Naive thymus-derived CD4-positive, alpha-beta T cell (primary cell): ENCODE results near the gene KANK3. TPM values are rescaled to one million over a fixed set of nuclear protein-coding genes. Genes with fewer than 3 reads are reported as not detected.
"Not testable (repeated sequence)": the region's sequence is repeated elsewhere in the genome, so short reads cannot be mapped to it uniquely, and the experiment has no call there.

ENCODE experiments used
- ATAC-seq: fragments of 150-1000 bp; cut with Tn5 transposase; 2 replicates; pipeline ENCODE4 v1.10.0; 2021; ENCODE audit warnings: mild to moderate bottlenecking, moderate library complexity
- CTCF ChIA-PET: fragments of 350-600 bp; sonication (Branson Sonifier 250); formaldehyde crosslinking; loops from one replicate; lab custom pipeline; 2021; ENCODE audit warnings: antibody characterized with exemption; lab: Charles Lee
- POLR2A ChIA-PET: fragments of 350-600 bp; sonication (Branson Sonifier 250); formaldehyde crosslinking; loops from one replicate; lab custom pipeline; 2021; ENCODE audit warnings: antibody characterized with exemption, inconsistent platforms; lab: Charles Lee
- DNase-seq, 9 donors: peaks; one replicate each; pipeline versions ENCODE4 v3.0.0 to v3.0.0-alpha.2; 2020 to 2022; ENCODE audit warnings: mixed read lengths in 1 of 9
- H3K27ac ChIP-seq: one replicate; pipeline ENCODE4 v1.7.0; 2013; ENCODE audit warnings: mild to moderate bottlenecking, low read depth, low read length, moderate library complexity
- H3K27me3 ChIP-seq, 2 donors: one replicate each; pipeline ENCODE4 v1.7.0; 2013; ENCODE audit warnings: low read length in 2 of 2, mild to moderate bottlenecking in 2 of 2, moderate library complexity in 2 of 2; ENCODE audit not compliant: control insufficient read depth in 2 of 2, insufficient read depth in 2 of 2
- H3K36me3 ChIP-seq, 3 experiments: 1 replicate in 2 of 3; 2 replicates in 1 of 3; pipeline ENCODE4 v1.7.0; 2013; ENCODE audit warnings: low read length in 3 of 3, mild to moderate bottlenecking in 3 of 3, moderate library complexity in 1 of 3; ENCODE audit not compliant: insufficient read depth in 3 of 3, control insufficient read depth in 2 of 3
- H3K4me1 ChIP-seq, 2 donors: one replicate each; pipeline ENCODE4 v1.7.0; 2013; ENCODE audit warnings: low read length in 2 of 2, mild to moderate bottlenecking in 2 of 2, moderate library complexity in 1 of 2; ENCODE audit not compliant: control insufficient read depth in 2 of 2, insufficient read depth in 2 of 2
- H3K4me3 ChIP-seq: 2 replicates; pipeline ENCODE4 v1.7.0; 2013; ENCODE audit warnings: mild to moderate bottlenecking, low read length
- H3K9me3 ChIP-seq, 3 experiments: 1 replicate in 2 of 3; 2 replicates in 1 of 3; pipeline ENCODE4 v1.7.0; 2013; ENCODE audit warnings: low read length in 3 of 3; ENCODE audit not compliant: control insufficient read depth in 2 of 3
- H3K27ac Mint-ChIP-seq, 9 donors: one replicate each; pipeline ENCODE4 v1.8.0; 2020 to 2022; ENCODE audit warnings: mixed read lengths in 9 of 9, mild to moderate bottlenecking in 8 of 9, moderate library complexity in 5 of 9, inconsistent platforms in 2 of 9
- H3K27me3 Mint-ChIP-seq, 5 donors: one replicate each; pipeline ENCODE4 v1.8.0; 2021 to 2022; ENCODE audit warnings: mixed read lengths in 5 of 5, mild to moderate bottlenecking in 1 of 5
- H3K36me3 Mint-ChIP-seq, 5 donors: one replicate each; pipeline ENCODE4 v1.8.0; 2020 to 2022; ENCODE audit warnings: mixed read lengths in 5 of 5, mild to moderate bottlenecking in 3 of 5, inconsistent platforms in 1 of 5
- H3K4me1 Mint-ChIP-seq, 7 donors: one replicate each; pipeline ENCODE4 v1.8.0; 2020 to 2022; ENCODE audit warnings: mixed read lengths in 7 of 7, mild to moderate bottlenecking in 3 of 7, inconsistent platforms in 1 of 7
- H3K4me3 Mint-ChIP-seq, 10 donors: one replicate each; pipeline ENCODE4 v1.8.0; 2020 to 2022; ENCODE audit warnings: mild to moderate bottlenecking in 10 of 10, mixed read lengths in 10 of 10, moderate library complexity in 6 of 10, inconsistent platforms in 2 of 10
- H3K9me3 Mint-ChIP-seq, 11 donors: one replicate each; pipeline ENCODE4 v1.8.0; 2020 to 2022; ENCODE audit warnings: mixed read lengths in 11 of 11, mild to moderate bottlenecking in 4 of 11, inconsistent platforms in 1 of 11, moderate library complexity in 1 of 11
- intact Hi-C, 2 donors: fragments of 100-400 bp; cut with micrococcal nuclease; formaldehyde crosslinking; loops; one replicate each; pipeline ENCODE4 v1.15.1; 2023
- polyA plus RNA-seq, 2 donors: library from polyadenylated mRNA; unstranded; fragments of 300-500 nt; fragmentation: Illumina TruSeq; gene quantifications; one replicate each; pipeline ENCODE4 v1.2.3, GENCODE V29; 2021
- total RNA-seq, 6 experiments: library from RNA in 5 of 6; stranded (reverse) in 5 of 6; gene quantifications; 1 replicate in 5 of 6; 2 replicates in 1 of 6; pipeline ENCODE4 v1.2.3 and lab custom pipeline; 2021 to 2026

Gene KANK3
- total and polyA plus RNA-seq, 7 experiments from 2014 or later, result 0.52 to 4.4 (median 1.7) TPM

- H3K27ac Mint-ChIP-seq, H3K4me3 ChIP-seq, H3K36me3 ChIP-seq, H3K9me3 ChIP-seq, POLR2A ChIA-PET, ATAC-seq, H3K4me1 ChIP-seq, H3K27me3 Mint-ChIP-seq, intact Hi-C loops, H3K27ac ChIP-seq, H3K4me3 Mint-ChIP-seq, DNase-seq, H3K27me3 ChIP-seq, H3K9me3 Mint-ChIP-seq: not testable (repeated sequence)
- H3K4me1 Mint-ChIP-seq, result peaks cover under 1 to 13% (median 6%) of the 10 kb centered on the region in 7 donors
- CTCF ChIA-PET, result interaction anchor here (0.6 kb wide), 1 partner anchor 1422 kb away, joined by 5 read pairs; no protein-coding TSS in a partner anchor
- peaks cover 2 to 16% (median 10%) of the 10 kb centered on the region in 5 donors for H3K36me3 Mint-ChIP-seq
These were observed 41.5 kb upstream of the KANK3 start for GRCh38 chr19:8384569-8384968.

- H3K27ac ChIP-seq, intact Hi-C loops, CTCF ChIA-PET, H3K4me3 ChIP-seq, ATAC-seq, DNase-seq, H3K9me3 Mint-ChIP-seq, H3K4me3 Mint-ChIP-seq, H3K27me3 Mint-ChIP-seq, H3K27ac Mint-ChIP-seq, H3K27me3 ChIP-seq, H3K36me3 ChIP-seq, H3K4me1 ChIP-seq, H3K9me3 ChIP-seq: not testable (repeated sequence)
- Mint-ChIP-seq H3K36me3 (peaks cover 0 to 18% (median 4%) of the 10 kb centered on the region in 5 donors), H3K4me1 (peaks cover 6 to 18% (median 12%) of the 10 kb centered on the region in 7 donors)
- POLR2A ChIA-PET, result interaction anchor here (0.8 kb wide), 1 partner anchor 11 kb away, joined by 3 read pairs; no protein-coding TSS in a partner anchor
These were observed 36.3 kb upstream of the KANK3 start for GRCh38 chr19:8379156-8379891.

DNA sequence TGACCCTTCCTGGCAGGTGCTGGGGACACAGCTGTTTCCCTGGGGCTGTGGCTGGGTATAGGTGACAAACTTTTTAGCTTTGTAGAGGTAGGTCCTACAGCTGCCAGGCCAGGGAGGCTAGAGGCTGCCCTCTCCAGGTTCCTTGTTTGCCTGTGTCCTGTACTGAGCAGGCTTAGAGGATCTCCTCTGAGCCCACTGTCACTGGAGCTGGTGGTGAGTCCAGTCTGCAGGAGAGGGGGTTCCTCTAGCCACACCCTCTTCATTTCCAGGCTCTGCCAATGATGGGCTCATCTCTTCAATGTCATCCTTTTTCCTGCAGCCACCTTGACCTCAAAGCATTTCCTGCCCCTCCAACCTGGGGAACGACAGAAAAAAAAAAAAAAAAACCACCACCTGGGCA lies 34.5 kb upstream of the KANK3 start:
- Histone ChIP-seq H3K4me3 (no peak overlapping the region), H3K4me1 (peaks cover 0 to 9% of the 10 kb centered on the region in 2 donors), H3K27ac (no peak overlapping the region), H3K27me3 (no peaks in the 10 kb centered on the region), H3K36me3 (peaks cover 0 to 4% (median 0%) of the 10 kb centered on the region in 3 experiments), H3K9me3 (no peaks in the 10 kb centered on the region)
- intact Hi-C loops, result no loop called here
- ChIA-PET POLR2A (interaction anchor here (0.7 kb wide), 1 partner anchor 18 kb away, joined by 3 read pairs; no protein-coding TSS in a partner anchor), CTCF (no interaction called here)
- ATAC-seq (no peak), DNase-seq (no peak)
- Mint-ChIP-seq H3K27me3 (no peaks in the 10 kb centered on the region), H3K4me3 (peak overlapping the region in 1 of 10 donors; percentile 3), H3K36me3 (peaks cover 0 to 22% (median 4%) of the 10 kb centered on the region in 5 donors), H3K9me3 (no peaks in the 10 kb centered on the region), H3K27ac (no peak overlapping the region), H3K4me1 (peaks cover 6 to 21% (median 12%) of the 10 kb centered on the region in 7 donors)

- Mint-ChIP-seq H3K36me3 (peaks cover 0 to 22% (median 4%) of the 10 kb centered on the region in 5 donors), H3K4me1 (peaks cover 6 to 21% (median 12%) of the 10 kb centered on the region in 7 donors), H3K27ac (peak overlapping the region in 1 of 9 donors; percentile 36)
- H3K4me3 ChIP-seq, H3K9me3 Mint-ChIP-seq, H3K36me3 ChIP-seq, H3K4me1 ChIP-seq, DNase-seq, intact Hi-C loops, CTCF ChIA-PET, H3K9me3 ChIP-seq, H3K27me3 Mint-ChIP-seq, H3K27me3 ChIP-seq, H3K4me3 Mint-ChIP-seq, ATAC-seq, H3K27ac ChIP-seq: not testable (repeated sequence)
- POLR2A ChIA-PET, result interaction anchor here (0.7 kb wide), 1 partner anchor 526 kb away, joined by 5 read pairs; no protein-coding TSS in a partner anchor
These were observed 33.4 kb upstream of the KANK3 start for GRCh38 chr19:8376373-8376974.

- H3K4me3 ChIP-seq, result not testable (repeated sequence)
- POLR2A ChIA-PET, result interaction anchor here (0.7 kb wide), 1 partner anchor 526 kb away, joined by 5 read pairs; no protein-coding TSS in a partner anchor
These were observed 32.7 kb upstream of the KANK3 start for GRCh38 chr19:8375766-8376165.

DNA sequence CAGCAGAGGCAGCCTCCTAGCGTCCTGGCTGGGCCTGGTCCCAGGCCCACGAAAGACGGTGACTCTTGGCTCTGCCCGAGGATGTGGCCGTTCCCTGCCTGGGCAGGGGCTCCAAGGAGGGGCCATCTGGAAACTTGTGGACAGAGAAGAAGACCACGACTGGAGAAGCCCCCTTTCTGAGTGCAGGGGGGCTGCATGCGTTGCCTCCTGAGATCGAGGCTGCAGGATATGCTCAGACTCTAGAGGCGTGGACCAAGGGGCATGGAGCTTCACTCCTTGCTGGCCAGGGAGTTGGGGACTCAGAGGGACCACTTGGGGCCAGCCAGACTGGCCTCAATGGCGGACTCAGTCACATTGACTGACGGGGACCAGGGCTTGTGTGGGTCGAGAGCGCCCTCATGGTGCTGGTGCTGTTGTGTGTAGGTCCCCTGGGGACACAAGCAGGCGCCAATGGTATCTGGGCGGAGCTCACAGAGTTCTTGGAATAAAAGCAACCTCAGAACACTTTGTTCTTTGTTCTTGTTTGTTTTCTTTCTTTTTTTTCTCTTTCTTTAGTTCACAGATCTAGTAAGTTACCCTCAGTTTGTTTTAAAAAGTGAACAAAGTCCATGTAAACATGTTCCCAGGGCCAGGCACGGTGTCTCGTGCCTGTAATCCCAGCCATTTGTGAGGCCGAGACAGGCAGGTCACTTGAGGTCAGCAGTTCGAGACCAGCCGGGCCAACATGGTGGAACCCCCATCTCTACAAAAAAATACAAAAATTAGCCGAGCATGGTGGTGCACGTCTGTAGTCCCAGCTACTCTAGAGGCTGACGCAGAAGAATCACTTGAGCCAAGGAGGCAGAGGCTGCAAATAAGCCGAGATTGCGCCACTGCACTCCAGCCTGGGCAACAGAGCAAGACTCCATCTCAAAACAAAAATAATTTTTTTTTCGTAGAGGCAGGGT lies 31.1 kb upstream of the KANK3 start:
- CTCF ChIA-PET, result no interaction called here

More at GRCh38 chr19:8375766-8376165, 32.7 kb upstream of the KANK3 start:
- H3K27me3 ChIP-seq, H3K27ac Mint-ChIP-seq, intact Hi-C loops, H3K4me1 ChIP-seq, ATAC-seq, H3K9me3 Mint-ChIP-seq, H3K27ac ChIP-seq, H3K4me3 Mint-ChIP-seq, H3K9me3 ChIP-seq, DNase-seq, H3K36me3 ChIP-seq, H3K27me3 Mint-ChIP-seq, CTCF ChIA-PET: not testable (repeated sequence)
- Mint-ChIP-seq H3K4me1 (peaks cover 6 to 21% (median 12%) of the 10 kb centered on the region in 7 donors), H3K36me3 (peaks cover 0 to 22% (median 4%) of the 10 kb centered on the region in 5 donors)

More for the DNA sequence above, 31.1 kb upstream of the KANK3 start:
- ATAC-seq, result no peak
- Histone ChIP-seq H3K9me3 (no peaks in the 10 kb centered on the region), H3K4me1 (peaks cover 0 to 9% of the 10 kb centered on the region in 2 donors), H3K36me3 (peaks cover 0 to 4% (median 0%) of the 10 kb centered on the region in 3 experiments), H3K4me3 (no peak overlapping the region), H3K27ac (no peak overlapping the region), H3K27me3 (no peaks in the 10 kb centered on the region)
- intact Hi-C loops, result no loop called here
- peaks cover 6 to 17% (median 12%) of the 10 kb centered on the region in 7 donors for H3K4me1 Mint-ChIP-seq
- POLR2A ChIA-PET, result no interaction called here
- H3K36me3 Mint-ChIP-seq, result peaks cover 0 to 11% (median 0%) of the 10 kb centered on the region in 5 donors
- no peak overlapping the region for H3K27ac Mint-ChIP-seq
- H3K4me3 Mint-ChIP-seq, result no peak overlapping the region
- no peak for DNase-seq
- no peaks in the 10 kb centered on the region for H3K27me3 Mint-ChIP-seq
- no peaks in the 10 kb centered on the region for H3K9me3 Mint-ChIP-seq
